A549 (cell line): ENCODE data around the gene SERPINB12.

Source experiments
- CEBPB ChIP-seq, 2 experiments: fragments of >200 bp in 1 of 2; sonication (Bioruptor Twin) in 1 of 2; formaldehyde crosslinking in 1 of 2; IDR thresholded peaks; 2 replicates each; pipeline ENCODE4 v1.6.1; 2012 to 2016
- CTCF ChIP-seq: fragments of >200 bp; sonication (Bioruptor Twin); formaldehyde crosslinking; IDR thresholded peaks from 3 replicates; pipeline ENCODE4 v1.5.1; 2016
- MAX ChIP-seq: IDR thresholded peaks from 2 replicates; pipeline ENCODE4 v1.6.1; 2012
- MYC ChIP-seq: IDR thresholded peaks from 2 replicates; pipeline ENCODE4 v1.6.1; 2012; ENCODE audit warnings: mild to moderate bottlenecking, inconsistent platforms, low read length, improper control_type of control experiment, borderline replicate concordance
- POLR2A ChIP-seq: IDR thresholded peaks from 2 replicates; pipeline ENCODE4 v1.6.1; 2012; ENCODE audit warnings: mild to moderate bottlenecking, low read length
- TP53 ChIP-seq: fragments of 250-450 bp; sonication (Bioruptor Pico); IDR thresholded peaks from 2 replicates; pipeline ENCODE4 v1.5.0; 2021; ENCODE audit warnings: mild to moderate bottlenecking, moderate library complexity
- TF ChIP-seq, protein P1 (sequence below): fragments of 200-600 bp; sonication (generic); IDR thresholded peaks from 2 replicates; pipeline ENCODE4 v1.6.1; 2016; ENCODE audit warnings: antibody characterized with exemption, mild to moderate bottlenecking, moderate library complexity

DNA sequence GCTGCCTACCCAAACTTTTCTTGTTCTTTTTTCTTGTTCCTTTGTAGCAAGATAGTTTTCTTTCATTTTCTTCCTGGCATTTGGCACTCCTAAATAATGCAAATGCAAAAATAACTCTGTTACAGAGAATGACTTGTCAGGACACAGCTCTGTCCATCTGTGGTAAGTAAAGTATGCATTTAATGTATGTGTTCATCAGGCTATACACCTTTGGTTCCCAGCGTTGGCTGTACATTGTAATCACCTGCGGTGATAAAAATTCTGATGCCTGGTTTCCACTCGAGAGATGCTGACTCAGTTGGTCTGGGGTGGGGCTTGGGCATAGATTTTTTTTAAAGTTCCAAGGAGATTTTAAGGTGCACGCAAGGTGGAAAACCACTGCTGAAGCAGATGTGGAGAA lies 44.8 kb downstream of the SERPINB12 start, which contains the start of gene SERPINB13:
- TF ChIP-seq, protein P1, sequence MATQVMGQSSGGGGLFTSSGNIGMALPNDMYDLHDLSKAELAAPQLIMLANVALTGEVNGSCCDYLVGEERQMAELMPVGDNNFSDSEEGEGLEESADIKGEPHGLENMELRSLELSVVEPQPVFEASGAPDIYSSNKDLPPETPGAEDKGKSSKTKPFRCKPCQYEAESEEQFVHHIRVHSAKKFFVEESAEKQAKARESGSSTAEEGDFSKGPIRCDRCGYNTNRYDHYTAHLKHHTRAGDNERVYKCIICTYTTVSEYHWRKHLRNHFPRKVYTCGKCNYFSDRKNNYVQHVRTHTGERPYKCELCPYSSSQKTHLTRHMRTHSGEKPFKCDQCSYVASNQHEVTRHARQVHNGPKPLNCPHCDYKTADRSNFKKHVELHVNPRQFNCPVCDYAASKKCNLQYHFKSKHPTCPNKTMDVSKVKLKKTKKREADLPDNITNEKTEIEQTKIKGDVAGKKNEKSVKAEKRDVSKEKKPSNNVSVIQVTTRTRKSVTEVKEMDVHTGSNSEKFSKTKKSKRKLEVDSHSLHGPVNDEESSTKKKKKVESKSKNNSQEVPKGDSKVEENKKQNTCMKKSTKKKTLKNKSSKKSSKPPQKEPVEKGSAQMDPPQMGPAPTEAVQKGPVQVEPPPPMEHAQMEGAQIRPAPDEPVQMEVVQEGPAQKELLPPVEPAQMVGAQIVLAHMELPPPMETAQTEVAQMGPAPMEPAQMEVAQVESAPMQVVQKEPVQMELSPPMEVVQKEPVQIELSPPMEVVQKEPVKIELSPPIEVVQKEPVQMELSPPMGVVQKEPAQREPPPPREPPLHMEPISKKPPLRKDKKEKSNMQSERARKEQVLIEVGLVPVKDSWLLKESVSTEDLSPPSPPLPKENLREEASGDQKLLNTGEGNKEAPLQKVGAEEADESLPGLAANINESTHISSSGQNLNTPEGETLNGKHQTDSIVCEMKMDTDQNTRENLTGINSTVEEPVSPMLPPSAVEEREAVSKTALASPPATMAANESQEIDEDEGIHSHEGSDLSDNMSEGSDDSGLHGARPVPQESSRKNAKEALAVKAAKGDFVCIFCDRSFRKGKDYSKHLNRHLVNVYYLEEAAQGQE = no peak
- TF ChIP-seq MAX = no peak
- TF ChIP-seq TP53 (CRISPR knock-in tag) = no peak
- TF ChIP-seq CTCF = no peak
- TF ChIP-seq CEBPB (IDR thresholded peaks at IDR 0.05) = no peak
- no peak for TF ChIP-seq MYC
- no peak for TF ChIP-seq POLR2A
